ENCODE measurements around the gene TLE1.
"Not testable (repeated sequence)": the region's sequence is repeated elsewhere in the genome, so short reads cannot be mapped to it uniquely, and the experiment has no call there.

Gene TLE1

GRCh38 chr9:81689343-81690175 is at the start of gene TLE1:
TLE1 (minus strand) TSS chr9:81689547; CDS start chr9:81688240, 1,307 bp downstream.
- DNase-seq, result peak; percentile 93

- DNase-seq, result no peak
Measured at GRCh38 chr9:81737871-81738507, 48.6 kb upstream of the TLE1 start.

GRCh38 chr9:81730498-81730897 is 41.2 kb upstream of the TLE1 start:
- not testable (repeated sequence) for DNase-seq

DNA sequence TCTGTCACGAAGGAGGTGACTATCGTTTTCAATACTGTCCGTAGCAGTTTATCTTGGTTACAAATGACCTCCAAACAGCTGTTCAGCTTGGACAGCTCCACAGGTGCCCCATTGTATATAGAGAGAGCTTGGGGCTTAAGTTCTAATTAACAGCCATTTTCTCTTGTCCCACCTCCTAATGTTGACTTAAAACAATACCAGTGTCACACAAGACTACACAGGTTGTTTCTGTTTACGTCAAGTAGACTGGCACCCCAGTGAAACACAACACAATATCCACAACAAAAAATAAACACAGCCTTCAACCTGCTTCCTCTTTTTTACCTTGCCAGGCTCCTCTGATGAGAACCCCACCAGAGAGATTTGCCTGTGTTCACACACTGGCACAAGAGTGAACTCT is 39.8 kb upstream of the TLE1 start:
- DNase-seq, result no peak

DNA sequence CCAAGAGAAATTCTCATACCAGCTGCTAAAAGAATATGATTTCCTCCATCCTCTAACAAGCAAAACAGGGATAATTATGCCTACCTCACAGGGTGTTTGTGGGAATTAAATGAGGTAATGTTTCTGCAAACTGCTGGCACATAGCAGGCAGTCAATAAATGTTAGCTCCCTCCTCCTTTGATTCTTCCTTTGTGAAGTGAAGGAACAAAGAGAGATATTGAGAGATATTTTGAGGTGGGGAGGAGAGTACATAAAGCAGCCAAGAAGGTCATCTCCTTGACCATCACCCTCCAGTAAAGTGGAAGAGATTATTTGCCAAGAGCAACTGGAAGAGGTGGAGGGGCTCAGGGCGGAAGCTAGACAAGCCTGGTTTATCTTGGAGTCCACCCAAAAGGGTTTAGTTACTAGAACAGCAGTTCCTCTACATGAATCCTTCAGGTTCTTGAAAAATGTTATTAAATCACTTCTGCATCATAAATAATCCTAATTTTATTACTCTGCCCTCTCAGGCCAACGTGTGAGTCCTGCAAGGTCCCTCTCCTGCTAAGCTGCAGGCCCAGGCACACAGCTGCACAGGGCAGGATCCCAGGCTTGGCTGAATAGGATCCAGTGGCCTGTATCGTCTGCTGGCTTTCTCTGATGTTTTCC is 35.0 kb upstream of the TLE1 start:
- no peak for DNase-seq

DNA sequence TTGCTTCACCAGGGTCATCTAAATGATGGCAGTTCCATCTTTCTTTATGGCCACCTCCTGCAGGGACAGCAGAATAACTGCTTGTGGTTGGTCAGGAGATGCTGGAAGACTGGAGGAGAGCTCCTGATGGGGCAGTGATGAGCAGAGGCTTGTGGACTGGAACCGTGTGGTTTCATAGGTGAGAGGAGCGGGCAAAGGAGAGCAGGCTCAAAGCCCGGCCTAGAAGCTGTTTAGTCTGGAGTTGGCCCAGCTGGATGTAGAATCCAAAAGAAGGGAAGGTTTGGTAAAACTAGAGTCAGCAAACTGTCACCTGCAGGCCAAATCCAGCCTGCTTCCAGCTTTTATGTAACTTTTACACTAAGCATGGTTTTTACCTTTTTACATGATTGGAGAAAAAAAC is 32.9 kb upstream of the TLE1 start:
- no peak for DNase-seq

DNA sequence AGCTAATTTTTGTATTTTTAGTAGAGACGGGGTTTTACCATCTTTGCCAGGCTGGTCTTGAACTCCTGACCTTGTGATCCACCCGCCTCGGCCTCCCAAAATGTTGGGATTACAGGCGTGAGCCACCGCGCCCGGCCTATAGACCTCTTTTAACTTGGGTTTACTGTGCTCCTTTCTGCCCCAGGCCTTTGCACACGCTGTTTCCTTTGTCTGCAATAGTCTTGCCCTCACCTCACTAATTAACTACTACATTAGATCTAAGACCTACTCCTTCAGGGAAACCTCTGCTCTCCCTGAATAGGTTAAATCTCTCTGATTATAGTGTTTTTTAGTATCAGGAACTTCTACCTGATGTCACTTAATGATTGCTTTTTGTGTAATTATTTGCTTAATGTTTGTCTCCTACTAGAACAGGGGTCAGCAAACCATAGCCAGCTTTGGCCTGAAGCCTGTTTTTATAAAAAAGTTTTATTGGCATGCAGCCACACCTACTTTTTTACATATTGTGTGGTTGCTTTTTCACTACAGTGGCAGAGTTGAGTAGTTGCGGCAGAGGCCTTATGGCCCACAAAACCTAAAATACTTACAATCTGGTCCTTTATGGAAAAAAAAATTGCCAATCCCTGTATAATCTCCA is 31.2 kb upstream of the TLE1 start:
- no peak for DNase-seq

- DNase-seq, result no peak
Measured at GRCh38 chr9:81719972-81720371, 30.6 kb upstream of the TLE1 start.

GRCh38 chr9:81718244-81718643 is 28.9 kb upstream of the TLE1 start:
- DNase-seq, result no peak

DNA sequence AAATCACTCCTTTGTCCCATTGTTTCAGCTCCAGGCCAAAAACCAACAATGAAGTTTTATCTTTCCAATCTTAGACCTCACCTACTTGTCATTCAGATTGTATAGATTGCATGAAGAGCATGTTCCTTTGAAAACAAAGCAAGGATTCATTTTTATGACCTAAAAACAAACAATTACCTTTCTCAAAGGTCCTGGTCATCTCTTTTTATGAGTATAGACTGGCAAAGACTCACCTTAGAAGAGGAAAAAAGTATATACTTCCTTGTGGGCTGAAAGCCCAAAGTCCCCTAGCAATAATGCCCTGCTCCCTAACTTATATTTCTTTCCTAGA is 28.4 kb upstream of the TLE1 start:
- no peak for DNase-seq

DNA sequence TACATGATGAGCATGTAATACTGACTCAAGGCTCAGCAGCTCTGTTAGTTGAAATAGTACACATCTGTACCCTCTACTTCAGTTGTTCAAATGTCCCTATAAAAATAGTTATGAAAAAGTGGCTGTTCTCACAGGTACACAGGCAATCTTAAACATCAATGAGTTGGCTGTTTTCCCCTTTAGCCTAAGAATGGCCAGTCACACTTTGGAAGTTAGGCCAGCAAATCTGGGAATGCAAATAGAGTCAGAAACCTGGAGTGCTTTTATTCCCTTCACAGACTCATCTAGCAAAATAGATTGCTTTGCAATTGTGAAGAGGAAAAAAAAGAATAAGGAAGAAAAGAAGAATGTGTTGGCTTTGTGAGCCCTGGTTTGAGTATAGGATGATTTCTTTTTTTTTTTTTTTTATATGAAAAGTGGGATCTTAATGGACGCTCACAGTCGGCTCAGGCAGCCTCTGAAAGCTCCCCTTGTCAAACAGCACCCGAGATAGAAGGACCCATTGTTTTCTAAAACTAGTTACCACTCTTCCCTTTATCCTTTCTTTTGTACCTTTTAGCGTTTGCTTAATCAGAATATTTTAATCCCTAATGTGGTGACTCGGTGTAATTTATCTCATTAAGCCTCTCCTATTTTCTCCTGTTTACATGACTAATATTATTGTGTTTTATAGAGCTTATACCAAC is 27.9 kb upstream of the TLE1 start:
- no peak for DNase-seq

- DNase-seq, result no peak
Measured at GRCh38 chr9:81716409-81716808, 27.1 kb upstream of the TLE1 start.

GRCh38 chr9:81705578-81705977 is 16.2 kb upstream of the TLE1 start:
- no peak for DNase-seq

- no peak for DNase-seq
Measured at GRCh38 chr9:81694541-81694940, 5.2 kb upstream of the TLE1 start.

DNA sequence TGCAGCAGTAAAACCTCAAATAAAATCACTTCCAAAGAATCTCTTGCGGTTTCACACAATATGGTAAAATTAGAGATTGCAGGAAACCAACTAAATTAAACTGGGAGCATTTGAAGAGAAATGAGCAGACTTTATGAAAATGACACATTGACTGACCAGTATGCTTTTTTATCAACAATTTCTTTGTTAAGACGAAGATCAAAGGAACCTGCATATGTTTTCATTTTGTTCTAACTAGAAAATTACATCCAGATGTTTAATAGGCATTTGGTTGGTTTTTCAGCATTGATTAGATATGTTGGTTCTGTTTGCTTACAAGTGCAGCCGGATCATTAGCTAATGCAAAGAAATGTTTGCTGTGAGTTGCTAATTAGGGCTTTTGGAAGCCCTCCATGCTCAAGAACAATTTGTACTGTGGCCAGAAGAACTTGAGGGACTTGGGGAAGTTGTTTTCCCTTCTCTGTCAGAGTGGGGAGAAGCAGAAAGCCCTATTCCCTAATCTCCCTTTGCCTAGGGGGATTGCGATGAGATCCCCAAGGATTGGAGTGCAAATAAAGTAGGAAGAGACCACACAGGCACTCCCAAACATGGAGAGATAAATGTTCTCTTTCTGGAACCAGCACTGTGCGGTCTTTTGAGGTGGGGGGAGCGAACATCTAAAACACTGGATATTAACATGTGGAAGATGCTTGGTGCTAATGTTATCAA is 4.5 kb upstream of the TLE1 start:
- no peak for DNase-seq

DNA sequence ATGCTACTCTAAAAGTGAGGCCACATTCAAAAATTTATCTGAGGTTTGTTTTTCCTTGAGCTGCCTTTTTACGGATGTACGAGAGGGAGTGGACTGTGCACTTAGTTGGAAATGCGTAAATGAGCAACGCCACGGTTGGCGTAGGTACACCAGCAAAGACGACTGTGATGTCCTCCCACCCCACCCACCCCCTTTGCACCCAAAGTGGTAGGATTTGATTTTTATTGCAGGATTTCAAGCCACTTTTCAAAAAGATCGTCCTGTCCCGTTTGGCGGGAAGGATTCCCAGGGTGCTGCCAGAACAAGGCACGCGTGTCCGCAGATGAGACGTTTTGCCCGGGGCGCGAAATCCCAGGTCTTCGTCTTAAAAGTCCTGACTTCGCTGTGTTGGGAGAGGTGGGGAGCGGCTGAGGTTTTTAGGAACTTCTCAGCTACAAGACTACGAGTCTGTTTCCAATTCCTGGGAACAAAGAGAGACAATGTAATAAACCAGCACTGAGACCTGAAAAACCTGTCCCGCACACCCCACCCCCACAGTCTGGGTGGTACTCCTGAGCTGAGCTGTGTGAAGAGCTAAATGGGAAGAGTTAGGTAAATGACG is 1.0 kb upstream of the TLE1 start:
- DNase-seq, result no peak

GRCh38 chr9:81689093-81689342 is 329 bp downstream of the TLE1 start:
- not testable (repeated sequence) for DNase-seq

DNA sequence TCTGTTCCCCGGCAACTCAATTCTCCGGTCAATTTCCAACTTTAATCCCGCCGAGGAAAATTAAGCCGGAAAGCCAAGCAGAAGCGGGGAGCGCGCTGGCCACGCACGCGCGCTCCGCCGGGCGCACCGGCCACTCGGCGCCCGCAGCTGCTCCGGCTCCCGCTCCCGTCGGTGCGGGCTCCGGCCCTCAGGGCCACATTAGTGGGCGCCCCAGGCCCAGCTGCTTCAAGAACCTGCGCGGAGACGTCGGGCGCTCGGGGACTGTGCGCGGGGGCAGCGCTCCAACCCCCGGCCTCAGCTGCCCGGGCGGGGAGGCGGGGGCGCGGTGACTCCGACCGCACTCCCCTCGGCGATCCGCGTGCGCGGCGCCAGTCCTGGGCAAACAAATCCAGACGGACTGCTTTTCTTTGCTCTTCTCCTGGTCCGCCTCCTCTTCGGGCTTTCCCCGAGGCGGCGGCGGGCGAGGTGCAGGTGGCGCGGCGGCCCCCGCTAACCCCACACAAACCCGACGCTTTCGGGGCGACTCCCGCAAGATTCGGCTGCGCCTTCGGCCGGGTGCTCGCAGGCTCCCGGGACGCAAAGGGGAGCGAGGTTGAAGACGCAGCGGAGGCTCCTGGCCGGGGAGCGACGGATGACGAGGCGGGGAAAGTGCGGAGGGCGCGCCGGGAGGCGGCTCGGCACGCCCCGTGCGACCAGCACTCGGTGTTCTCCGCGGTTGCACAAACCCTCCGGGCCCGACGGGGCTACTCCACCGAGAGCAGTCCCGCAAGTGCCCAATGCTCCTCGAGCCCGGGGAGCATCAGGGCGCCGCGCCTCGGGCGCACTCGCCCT is 870 bp downstream of the TLE1 start:
- DNase-seq, result not testable (repeated sequence)

DNA sequence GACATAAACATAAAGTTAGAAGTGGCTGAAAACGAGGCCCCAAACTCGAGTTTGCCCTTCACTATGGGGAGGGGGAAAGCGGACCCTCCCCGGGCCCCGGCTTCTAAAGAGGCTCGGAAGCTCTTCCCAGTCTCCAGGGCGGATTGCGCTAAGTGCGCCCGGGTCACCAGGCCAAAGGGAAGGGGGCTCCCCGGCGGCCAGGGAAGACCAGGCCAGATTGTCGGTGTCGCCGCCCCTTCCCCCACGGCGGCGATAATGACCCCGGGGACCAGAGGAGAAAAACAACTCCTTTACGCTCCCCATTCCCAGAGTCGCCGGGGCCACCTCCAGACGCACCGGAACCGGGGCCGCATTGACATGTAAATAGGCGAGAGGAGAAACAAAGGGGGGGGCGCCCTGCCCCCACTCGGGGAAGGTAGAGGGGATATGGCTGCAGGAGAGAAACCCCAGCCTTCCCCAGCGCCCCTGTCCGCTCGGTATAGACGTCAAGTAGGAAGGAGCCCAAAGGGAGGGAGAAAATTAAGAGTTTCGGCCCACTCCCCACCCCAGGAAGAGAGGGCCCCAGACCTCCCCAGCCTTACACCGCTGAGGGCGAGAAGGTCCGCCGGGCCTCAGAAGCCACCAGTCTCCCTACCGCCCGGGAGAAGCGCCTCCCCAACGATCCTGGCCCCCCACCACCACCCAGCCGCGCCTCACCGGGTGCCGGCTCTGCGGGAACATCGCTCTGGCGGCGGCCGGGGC is 1.7 kb downstream of the TLE1 start:
- no peak for DNase-seq

Data from NCI-H2227 treated with DMSO at 0.1 percent for 48 hours (cell line).